HepG2 (cell line): ENCODE measurements around the gene HAGH. TPM values are rescaled to one million over a fixed set of nuclear protein-coding genes. Genes with fewer than 3 reads are reported as not detected.
A peak's percentile ranks its signal among the peaks of the same experiment; 100 is the strongest.

Experiments
- CC2D1A ChIP-seq: sonication (generic); formaldehyde crosslinking; IDR thresholded peaks from 2 replicates; pipeline ENCODE4 v1.8.1; 2023; ENCODE audit warnings: mild to moderate bottlenecking, missing genetic modification reagents
- ELF3 ChIP-seq: IDR thresholded peaks from 2 replicates; pipeline ENCODE4 v1.6.1; 2016; ENCODE audit warnings: missing genetic modification reagents, missing compliant biosample characterization
- FOXP1 ChIP-seq, 2 experiments: fragments of 450-650 bp in 1 of 2; IDR thresholded peaks; 2 replicates each; pipeline ENCODE4 v1.6.1; 2017 to 2018; ENCODE audit warnings: antibody characterized with exemption in 1 of 2
- GATAD1 ChIP-seq: IDR thresholded peaks from 2 replicates; pipeline ENCODE4 v1.6.1; 2016; ENCODE audit warnings: missing genetic modification reagents, missing compliant biosample characterization
- NCOR1 ChIP-seq: fragments of 200-600 bp; sonication (generic); IDR thresholded peaks from 2 replicates; pipeline ENCODE4 v1.7.0; 2017; ENCODE audit warnings: antibody characterized with exemption, low read length, borderline replicate concordance
- NFKB2 ChIP-seq: sonication (generic); formaldehyde crosslinking; IDR thresholded peaks from 2 replicates; pipeline ENCODE4 v1.4.0; 2020; ENCODE audit warnings: missing genetic modification reagents, borderline replicate concordance
- SMAD3 ChIP-seq: sonication (generic); formaldehyde crosslinking; IDR thresholded peaks from 2 replicates; pipeline ENCODE4 v1.4.0; 2020; ENCODE audit warnings: missing genetic modification reagents
- ZFP37 ChIP-seq: sonication (generic); formaldehyde crosslinking; IDR thresholded peaks from 2 replicates; pipeline ENCODE4 v1.4.0; 2020; ENCODE audit warnings: missing genetic modification reagents, borderline replicate concordance
- ZMYM4 ChIP-seq: sonication (generic); formaldehyde crosslinking; IDR thresholded peaks from 2 replicates; pipeline ENCODE4 v1.8.1; 2023; ENCODE audit warnings: mild to moderate bottlenecking, missing genetic modification reagents
- ZNF121 ChIP-seq: sonication (generic); formaldehyde crosslinking; IDR thresholded peaks from 2 replicates; pipeline ENCODE4 v1.5.0; 2020; ENCODE audit warnings: mild to moderate bottlenecking, missing genetic modification reagents
- ZNF598 ChIP-seq: sonication (generic); formaldehyde crosslinking; IDR thresholded peaks from 2 replicates; pipeline ENCODE4 v1.5.1; 2020; ENCODE audit warnings: mild to moderate bottlenecking, missing genetic modification reagents, borderline replicate concordance
- ZNF746 ChIP-seq: sonication (generic); formaldehyde crosslinking; IDR thresholded peaks from 2 replicates; pipeline ENCODE4 v1.8.0; 2022; ENCODE audit warnings: mild to moderate bottlenecking, missing genetic modification reagents
- ZNF788 ChIP-seq: sonication (generic); formaldehyde crosslinking; IDR thresholded peaks from 2 replicates; pipeline ENCODE4 v1.5.0; 2020; ENCODE audit warnings: mild to moderate bottlenecking, missing genetic modification reagents, borderline replicate concordance
- ZNF792 ChIP-seq: IDR thresholded peaks from 2 replicates; pipeline ENCODE4 v1.6.1; 2016
- ZNF883 ChIP-seq: sonication (generic); formaldehyde crosslinking; IDR thresholded peaks from 2 replicates; pipeline ENCODE4 v1.5.1; 2020; ENCODE audit warnings: mild to moderate bottlenecking, missing genetic modification reagents; ENCODE audit errors: not compliant biosample characterization
- polyA plus RNA-seq, 8 experiments: library from polyadenylated mRNA; depleted of rRNA in 3 of 8; stranded (reverse) in 7 of 8; unstranded in 1 of 8; fragments of >200 nt; fragmentation: Illumina TruSeq in 4 of 8; extraction: Trizol in 4 of 8; gene quantifications; 2 replicates each; pipeline versions ENCODE4 v1.2.1 to v1.2.3, GENCODE V29; 2011 to 2016; ENCODE audit warnings: low read depth in 4 of 8, missing spikeins in 1 of 8, mixed read lengths in 1 of 8; ENCODE audit not compliant: insufficient read depth in 1 of 8
- total RNA-seq, 5 experiments: library from RNA; depleted of rRNA; stranded (reverse); fragments of >200 nt; fragmentation: Illumina TruSeq; extraction: Trizol; gene quantifications; 2 replicates each; pipeline ENCODE4 v1.2.3, GENCODE V29; 2016; ENCODE audit warnings: low read depth in 1 of 5
- TF ChIP-seq, protein P1 (sequence below): sonication (generic); formaldehyde crosslinking; IDR thresholded peaks from 2 replicates; pipeline ENCODE4 v1.4.0; 2020; ENCODE audit warnings: missing genetic modification reagents
- TF ChIP-seq, protein P2 (sequence below): sonication (generic); formaldehyde crosslinking; conservative IDR thresholded peaks from 2 replicates; pipeline ENCODE4 v1.4.0; 2020; ENCODE audit warnings: mild to moderate bottlenecking, missing genetic modification reagents, moderate library complexity
- TF ChIP-seq, protein P3 (sequence below): fragments of 450-650 bp; IDR thresholded peaks from 2 replicates; pipeline ENCODE4 v1.6.1; 2017
- TF ChIP-seq, protein P4 (sequence below): sonication (generic); formaldehyde crosslinking; IDR thresholded peaks from 2 replicates; pipeline ENCODE4 v1.4.0; 2020; ENCODE audit warnings: mild to moderate bottlenecking, missing genetic modification reagents, borderline replicate concordance

The HAGH gene
- total and polyA plus RNA-seq, 2 of the 13 experiments (the other 11 are each of a cell fraction or from before 2014, with no cell fraction given), result 70.4 to 95.4 TPM

DNA sequence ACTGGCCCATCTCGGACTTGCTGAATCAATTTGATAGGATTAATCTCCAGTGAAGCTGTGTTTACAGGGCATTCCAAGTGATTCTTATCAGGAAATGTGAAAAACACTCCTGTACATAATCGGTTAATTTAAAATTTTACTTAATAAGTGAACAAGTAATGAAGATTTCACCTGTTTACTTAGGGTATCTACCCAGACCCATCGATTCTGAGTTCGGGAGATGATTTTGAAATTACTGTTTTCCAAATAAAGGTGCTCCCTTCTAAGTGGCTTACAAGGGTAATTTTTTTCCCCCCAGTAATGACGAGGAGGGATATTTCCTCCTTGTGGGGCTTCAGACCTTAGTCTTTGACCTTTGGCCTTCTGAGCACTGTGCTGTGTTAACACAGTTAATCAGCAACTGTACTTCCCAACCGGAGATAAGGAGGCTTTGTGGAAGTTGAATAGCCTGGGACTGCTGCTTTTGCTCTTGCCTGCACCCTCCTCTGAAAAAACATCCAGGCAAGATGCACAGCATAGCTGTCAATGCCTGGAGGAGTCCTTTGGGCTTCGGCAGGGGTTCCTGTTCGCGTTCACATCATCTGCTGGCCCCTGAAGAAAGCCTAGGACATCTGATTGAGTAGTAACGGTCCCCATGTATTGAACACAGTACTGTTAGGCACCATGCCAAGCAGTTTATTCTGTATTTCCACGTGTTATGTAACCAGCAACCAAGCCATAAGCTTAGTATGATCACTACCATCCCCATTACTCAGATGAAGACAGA is 2.2 kb upstream of the HAGH start (continued):
- TF ChIP-seq ZFP37 (CRISPR knock-in tag) (no peak), ZNF792 (CRISPR knock-in tag) (peak; percentile 54; the same call in 1 of the 2 replicates), ZNF746 (CRISPR knock-in tag) (no peak), ZNF598 (CRISPR knock-in tag) (no peak), FOXP1 (IDR thresholded peaks at IDR 0.05) (no peak), FOXP1 (CRISPR knock-in tag; IDR thresholded peaks at IDR 0.05) (peak; percentile 62), SMAD3 (no peak; the same call in 1 of the 2 replicates), NFKB2 (no peak), ELF3 (CRISPR knock-in tag) (peak; percentile 87), GATAD1 (CRISPR knock-in tag) (peak; percentile 67), ZNF121 (CRISPR knock-in tag) (no peak), ZNF788 (CRISPR knock-in tag) (peak; percentile 82; the same call in 1 of the 2 replicates), ZMYM4 (CRISPR knock-in tag) (0 out of 2 replicates have a peak, but pooled peaks have one; percentile 45), CC2D1A (CRISPR knock-in tag) (no peak), ZNF883 (CRISPR knock-in tag) (no peak), NCOR1 (peak; percentile 93; the same call in 1 of the 2 replicates)
- TF ChIP-seq, protein P1, sequence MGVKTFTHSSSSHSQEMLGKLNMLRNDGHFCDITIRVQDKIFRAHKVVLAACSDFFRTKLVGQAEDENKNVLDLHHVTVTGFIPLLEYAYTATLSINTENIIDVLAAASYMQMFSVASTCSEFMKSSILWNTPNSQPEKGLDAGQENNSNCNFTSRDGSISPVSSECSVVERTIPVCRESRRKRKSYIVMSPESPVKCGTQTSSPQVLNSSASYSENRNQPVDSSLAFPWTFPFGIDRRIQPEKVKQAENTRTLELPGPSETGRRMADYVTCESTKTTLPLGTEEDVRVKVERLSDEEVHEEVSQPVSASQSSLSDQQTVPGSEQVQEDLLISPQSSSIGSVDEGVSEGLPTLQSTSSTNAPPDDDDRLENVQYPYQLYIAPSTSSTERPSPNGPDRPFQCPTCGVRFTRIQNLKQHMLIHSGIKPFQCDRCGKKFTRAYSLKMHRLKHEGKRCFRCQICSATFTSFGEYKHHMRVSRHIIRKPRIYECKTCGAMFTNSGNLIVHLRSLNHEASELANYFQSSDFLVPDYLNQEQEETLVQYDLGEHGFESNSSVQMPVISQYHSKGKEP (CRISPR knock-in tag), result no peak
- TF ChIP-seq, protein P2, sequence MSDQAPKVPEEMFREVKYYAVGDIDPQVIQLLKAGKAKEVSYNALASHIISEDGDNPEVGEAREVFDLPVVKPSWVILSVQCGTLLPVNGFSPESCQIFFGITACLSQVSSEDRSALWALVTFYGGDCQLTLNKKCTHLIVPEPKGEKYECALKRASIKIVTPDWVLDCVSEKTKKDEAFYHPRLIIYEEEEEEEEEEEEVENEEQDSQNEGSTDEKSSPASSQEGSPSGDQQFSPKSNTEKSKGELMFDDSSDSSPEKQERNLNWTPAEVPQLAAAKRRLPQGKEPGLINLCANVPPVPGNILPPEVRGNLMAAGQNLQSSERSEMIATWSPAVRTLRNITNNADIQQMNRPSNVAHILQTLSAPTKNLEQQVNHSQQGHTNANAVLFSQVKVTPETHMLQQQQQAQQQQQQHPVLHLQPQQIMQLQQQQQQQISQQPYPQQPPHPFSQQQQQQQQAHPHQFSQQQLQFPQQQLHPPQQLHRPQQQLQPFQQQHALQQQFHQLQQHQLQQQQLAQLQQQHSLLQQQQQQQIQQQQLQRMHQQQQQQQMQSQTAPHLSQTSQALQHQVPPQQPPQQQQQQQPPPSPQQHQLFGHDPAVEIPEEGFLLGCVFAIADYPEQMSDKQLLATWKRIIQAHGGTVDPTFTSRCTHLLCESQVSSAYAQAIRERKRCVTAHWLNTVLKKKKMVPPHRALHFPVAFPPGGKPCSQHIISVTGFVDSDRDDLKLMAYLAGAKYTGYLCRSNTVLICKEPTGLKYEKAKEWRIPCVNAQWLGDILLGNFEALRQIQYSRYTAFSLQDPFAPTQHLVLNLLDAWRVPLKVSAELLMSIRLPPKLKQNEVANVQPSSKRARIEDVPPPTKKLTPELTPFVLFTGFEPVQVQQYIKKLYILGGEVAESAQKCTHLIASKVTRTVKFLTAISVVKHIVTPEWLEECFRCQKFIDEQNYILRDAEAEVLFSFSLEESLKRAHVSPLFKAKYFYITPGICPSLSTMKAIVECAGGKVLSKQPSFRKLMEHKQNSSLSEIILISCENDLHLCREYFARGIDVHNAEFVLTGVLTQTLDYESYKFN (CRISPR knock-in tag), result peak; percentile 96
- TF ChIP-seq, protein P3, sequence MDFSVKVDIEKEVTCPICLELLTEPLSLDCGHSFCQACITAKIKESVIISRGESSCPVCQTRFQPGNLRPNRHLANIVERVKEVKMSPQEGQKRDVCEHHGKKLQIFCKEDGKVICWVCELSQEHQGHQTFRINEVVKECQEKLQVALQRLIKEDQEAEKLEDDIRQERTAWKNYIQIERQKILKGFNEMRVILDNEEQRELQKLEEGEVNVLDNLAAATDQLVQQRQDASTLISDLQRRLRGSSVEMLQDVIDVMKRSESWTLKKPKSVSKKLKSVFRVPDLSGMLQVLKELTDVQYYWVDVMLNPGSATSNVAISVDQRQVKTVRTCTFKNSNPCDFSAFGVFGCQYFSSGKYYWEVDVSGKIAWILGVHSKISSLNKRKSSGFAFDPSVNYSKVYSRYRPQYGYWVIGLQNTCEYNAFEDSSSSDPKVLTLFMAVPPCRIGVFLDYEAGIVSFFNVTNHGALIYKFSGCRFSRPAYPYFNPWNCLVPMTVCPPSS, result no peak
- TF ChIP-seq, protein P4, sequence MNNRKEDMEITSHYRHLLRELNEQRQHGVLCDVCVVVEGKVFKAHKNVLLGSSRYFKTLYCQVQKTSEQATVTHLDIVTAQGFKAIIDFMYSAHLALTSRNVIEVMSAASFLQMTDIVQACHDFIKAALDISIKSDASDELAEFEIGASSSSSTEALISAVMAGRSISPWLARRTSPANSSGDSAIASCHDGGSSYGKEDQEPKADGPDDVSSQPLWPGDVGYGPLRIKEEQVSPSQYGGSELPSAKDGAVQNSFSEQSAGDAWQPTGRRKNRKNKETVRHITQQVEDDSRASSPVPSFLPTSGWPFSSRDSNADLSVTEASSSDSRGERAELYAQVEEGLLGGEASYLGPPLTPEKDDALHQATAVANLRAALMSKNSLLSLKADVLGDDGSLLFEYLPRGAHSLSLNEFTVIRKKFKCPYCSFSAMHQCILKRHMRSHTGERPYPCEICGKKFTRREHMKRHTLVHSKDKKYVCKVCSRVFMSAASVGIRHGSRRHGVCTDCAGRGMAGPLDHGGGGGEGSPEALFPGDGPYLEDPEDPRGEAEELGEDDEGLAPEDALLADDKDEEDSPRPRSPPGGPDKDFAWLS (CRISPR knock-in tag), result 0 out of 2 replicates have a peak, but pooled peaks have one; percentile 51
